ENCODE results near the gene ABCG5.
A peak's percentile ranks its signal among the peaks of the same experiment; 100 is the strongest.

The ABCG5 gene

DNA sequence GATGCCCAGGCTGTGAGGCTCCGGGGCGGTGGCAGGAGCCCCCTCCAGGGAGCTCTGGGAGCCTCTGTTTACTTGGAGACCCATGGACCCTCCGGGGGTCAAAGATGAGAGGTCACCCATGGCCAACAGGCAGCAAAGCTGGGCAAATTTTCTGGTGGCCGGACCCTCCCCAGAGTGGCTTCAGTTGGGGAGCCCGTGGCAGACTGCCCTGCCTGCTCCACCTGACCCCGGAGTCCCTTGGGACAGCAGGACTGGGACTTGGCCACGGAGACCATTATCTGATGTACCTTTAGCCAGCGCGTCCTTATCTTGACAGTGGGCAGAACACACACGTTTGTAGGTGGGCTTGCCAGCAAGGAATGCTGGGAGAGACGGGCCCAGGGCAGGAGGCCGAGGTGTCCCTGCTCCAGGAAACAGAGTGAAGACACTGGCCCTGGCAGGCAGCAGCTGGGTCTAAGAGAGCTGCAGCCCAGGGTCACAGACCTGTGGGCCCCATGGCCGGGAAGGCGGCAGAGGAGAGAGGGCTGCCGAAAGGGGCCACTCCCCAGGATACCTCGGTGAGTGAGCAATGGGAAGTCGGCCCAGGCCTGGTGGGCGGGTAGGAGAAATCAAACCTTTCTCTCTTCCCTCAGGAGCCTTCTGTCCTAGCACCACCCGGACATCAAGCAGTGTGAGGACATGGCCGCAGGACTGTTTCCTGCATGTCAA lies at the start of gene ABCG5, which contains the start of gene ABCG8:
Gene ABCG5, minus strand, starts transcription at position 280 of the 708 bp plus-strand sequence. Its CDS starts 160 bp downstream, at position 120.
Gene ABCG8, plus strand, starts transcription at position 412 of the 708 bp plus-strand sequence. Its CDS starts 83 bp downstream, at position 495.
- no peak for DNase-seq (ENCODE audit: low spot score)

DNA sequence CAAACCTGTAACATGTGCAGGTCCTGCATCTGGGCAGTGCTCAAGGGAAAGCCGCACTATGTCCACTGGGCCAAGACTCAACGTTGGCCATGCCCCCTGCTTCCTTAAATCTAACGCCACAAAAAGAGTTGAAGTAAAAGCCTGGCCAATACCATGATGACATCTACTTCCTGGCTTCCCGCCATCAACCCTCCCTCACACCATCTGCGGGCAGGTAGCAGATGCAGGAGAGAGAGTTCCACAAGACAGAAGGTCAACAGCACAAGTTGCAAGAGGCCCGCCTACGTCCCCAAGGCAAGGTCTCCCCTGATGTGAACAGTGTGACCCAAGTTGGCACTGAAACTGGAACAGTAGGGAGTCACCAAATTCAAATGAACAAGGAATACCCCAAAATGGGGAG lies 48.5 kb upstream of the ABCG5 start:
- DNase-seq (ENCODE audit: low spot score), result no peak

DNA sequence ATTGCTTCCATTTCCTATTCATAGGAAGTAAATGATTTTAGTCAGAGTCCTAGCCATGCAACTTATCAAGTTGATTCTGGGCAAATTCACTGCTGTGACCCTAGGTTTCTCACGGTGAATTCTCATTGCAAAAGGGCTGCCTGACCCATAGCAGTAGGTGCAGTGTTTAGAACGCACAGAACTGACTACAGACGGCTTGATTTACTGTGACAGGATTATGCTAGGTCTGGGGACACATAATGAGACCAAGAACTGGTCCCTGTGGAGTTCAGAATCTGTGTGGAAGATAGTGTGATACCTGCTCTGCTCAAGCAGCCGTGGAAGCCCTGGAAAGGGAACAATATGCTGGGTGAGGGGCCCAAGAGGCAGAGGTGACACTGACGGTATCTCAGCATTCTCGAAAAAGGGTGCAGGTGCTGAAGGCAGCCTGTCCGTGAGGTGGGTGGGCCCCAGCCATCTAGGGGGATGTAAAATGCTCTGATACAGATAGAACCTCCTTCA lies 46.5 kb upstream of the ABCG5 start:
- DNase-seq (ENCODE audit: low spot score), result no peak

DNA sequence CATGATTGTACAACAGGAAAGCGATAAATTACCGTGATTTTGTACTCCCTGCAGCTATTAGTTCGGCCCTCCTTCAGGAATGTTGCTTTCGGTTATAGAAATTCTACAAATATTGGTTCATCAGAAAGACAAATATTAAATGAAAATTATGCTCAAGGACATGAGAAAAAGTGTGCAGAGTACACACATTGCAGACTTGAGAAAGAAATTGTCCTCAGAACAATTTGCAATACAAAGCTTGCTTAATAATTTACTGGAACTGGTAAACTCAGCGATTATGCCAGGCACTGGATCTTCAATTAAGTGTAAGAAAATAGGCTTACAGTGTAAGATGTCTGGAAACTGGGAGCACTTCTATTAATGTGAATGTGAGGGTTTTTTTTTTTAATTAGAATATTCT lies 46.0 kb upstream of the ABCG5 start:
- no peak for DNase-seq (ENCODE audit: low spot score)

DNA sequence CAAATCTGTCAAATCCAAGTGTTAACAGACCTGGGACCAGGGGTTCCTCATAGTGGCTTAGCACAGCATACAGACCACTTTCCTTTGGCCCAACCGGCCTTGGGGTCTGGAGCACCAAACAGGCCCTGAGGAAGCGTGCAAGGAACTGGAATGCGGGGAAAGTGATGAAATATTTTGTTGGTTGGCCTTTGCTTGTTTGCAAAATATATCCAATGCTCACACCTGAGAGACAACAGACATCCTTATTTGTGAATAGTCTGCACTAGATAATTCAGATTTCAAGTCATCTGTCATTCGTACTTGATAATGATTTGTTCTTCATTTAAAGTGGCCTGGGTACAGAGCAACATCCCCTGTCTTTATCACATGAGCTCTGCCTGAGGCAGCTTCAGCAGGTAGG lies 43.7 kb upstream of the ABCG5 start:
- DNase-seq (ENCODE audit: low spot score), result no peak

DNA sequence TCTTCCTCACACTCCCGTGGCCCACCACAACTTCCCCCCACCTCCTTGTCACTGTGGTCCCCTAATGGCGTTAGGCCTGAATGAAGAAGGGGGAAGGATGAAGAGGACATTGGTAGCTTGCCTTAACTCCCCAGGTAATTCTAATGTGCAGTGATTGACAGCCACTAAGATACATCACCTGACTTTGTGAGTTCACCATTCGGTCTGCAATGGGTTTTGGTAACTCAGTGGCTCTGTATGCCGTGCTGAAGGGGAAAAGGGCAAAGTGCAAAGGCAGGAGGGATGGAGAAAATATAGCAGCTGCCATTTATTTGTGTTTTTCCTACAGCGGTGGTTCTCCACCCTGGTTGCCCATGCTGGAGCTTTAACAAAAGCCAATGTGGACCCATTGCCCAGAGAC lies 42.3 kb upstream of the ABCG5 start:
- DNase-seq (ENCODE audit: low spot score), result no peak

DNA sequence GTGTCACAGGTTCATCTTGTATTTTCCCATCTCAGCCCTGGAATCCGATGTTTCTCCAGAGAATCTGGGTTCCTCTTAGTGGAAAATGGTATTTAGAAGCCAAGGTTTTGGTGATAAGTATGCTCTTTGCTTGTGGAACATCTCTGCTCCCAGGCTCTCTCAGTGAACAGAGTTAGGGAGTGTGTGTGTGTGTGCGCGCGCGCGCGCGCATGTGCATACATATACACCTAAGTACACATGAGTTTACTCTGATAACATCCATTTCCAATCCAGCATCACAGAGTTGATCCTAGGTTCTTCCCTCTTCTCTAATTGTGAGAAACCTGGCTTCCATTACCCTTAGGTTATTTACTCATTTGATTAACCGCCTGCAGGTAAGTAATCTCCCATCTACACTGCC lies 41.8 kb upstream of the ABCG5 start:
- no peak for DNase-seq (ENCODE audit: low spot score)

DNA sequence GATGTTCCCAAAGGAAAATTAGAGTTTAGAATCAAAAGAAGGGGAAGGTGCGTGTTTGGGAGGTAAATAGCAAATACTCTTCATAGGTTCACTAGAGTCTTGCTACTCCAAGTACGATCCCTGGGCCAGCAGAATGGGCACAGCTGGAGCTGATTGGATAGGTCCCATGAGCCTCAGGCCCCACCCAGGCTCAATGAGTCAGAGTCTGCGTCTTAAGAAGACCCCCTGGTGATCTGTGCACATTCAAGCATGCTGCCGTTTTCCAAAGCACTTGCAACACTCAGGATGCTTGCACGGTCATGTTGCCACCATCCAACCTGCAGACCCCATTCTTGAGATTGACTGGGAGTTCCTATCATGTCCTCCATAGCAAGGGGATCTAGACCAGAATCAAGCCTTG lies 40.6 kb upstream of the ABCG5 start:
- no peak for DNase-seq (ENCODE audit: low spot score)

DNA sequence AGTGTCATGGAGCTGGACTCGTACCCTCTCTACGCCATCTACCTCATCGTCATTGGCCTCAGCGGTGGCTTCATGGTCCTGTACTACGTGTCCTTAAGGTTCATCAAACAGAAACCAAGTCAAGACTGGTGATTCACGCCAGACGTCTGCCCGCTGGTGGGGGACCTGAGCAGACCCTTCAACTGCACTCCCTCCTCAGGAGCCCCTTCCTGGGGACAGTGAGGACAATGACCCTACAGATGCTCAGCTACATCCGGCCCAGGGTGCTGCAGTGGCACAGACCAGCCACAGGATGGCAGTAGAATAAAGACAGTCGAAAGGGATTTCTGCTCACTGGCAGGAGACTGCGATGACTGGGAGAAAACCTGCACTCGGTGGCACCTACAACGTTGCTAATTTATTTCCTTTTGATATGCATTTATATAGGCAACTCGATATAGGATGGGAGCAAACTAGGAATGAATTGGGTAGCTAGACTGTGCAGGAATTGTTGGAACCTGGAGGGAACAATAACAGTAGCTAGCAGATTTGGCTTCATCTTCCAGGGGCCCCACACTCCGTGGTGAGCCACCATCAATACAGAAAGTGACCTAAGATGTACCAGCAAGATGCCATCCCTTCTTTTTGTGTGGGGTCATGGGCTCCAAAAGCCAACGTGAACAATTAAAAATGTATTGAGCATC lies 39.3 kb upstream of the ABCG5 start:
- DNase-seq (ENCODE audit: low spot score), result peak; percentile 83

DNA sequence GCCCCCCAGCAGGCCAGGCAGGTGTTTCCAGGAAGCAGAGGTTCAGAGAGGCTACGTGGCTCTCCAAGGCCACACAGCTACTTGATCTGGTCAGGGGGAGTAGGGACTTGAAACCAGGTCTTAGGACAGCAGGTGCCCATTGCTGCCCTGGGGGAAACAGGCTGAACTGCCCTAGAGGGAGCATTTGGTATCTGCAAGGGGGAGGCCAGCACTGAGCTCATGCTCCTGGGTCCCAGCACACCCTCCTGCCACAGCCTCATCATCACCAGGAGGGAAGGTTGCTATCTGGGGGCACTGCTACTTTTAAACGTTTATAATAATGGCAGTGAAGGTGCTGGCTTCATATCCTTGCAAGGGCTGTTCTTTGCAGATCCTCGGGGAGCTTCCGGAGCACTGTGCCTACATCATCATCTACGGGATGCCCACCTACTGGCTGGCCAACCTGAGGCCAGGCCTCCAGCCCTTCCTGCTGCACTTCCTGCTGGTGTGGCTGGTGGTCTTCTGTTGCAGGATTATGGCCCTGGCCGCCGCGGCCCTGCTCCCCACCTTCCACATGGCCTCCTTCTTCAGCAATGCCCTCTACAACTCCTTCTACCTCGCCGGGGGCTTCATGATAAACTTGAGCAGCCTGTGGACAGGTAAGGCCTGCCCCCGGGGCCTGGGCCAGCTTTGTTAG lies 36.3 kb upstream of the ABCG5 start:
- no peak for DNase-seq (ENCODE audit: low spot score)

DNA sequence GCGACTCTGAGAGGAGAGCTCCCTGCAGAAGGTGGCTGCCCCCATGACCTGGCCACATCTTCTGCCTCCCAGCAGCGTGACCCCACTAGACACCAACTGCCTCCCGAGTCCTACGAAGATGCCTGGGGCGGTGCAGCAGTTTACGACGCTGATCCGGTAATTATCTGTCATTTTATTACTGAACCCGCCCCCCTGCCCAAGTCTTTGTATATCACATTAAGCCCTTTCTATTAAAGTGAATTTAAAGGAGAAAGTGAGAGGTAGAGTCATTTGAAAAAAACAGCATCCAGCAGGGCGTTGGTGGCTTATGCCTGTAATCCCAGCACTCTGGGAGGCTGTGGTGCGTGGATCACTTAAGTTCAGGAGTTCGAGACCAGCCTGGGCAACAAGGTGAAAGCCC lies 33.5 kb upstream of the ABCG5 start:
- no peak for DNase-seq (ENCODE audit: low spot score)

DNA sequence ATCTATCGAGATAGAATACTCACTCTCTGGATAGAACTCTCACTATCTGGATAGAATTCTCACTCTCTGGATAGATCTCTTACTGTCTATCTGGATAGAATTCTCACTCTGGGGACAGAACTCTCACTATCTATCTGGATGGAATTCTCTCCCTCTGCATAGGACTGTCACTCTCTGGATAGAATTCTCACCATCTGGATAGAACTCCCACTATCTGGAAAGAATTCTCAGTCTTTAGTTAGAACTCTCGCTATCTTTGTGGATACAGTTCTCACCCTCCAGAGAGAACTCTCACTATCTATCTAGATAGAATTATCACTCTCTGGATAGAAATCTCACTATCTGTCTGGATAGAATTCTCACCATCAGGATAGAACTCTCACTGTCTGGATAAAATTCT lies 16.7 kb upstream of the ABCG5 start:
- no peak for DNase-seq (ENCODE audit: low spot score)

DNA sequence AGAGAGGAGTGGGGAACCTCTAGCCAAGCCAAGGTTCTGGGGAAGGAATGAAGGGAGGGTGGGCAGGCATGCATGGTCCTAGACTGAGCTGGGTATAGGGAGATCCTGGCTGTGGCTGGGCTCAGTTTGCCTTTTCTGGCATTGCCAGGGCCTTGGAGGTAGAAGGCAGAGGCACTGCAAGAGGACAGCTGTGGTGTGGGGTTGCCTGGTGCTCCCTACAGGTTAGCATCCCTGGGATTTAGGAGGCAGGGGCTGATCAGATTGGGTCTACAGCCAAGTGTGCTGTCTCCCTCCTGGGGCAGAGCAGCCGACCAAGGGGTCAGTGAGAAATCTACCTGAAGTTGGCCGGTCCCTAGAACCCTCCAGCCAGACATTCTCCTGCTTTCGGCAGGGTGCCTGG lies 16.0 kb upstream of the ABCG5 start:
- DNase-seq (ENCODE audit: low spot score), result no peak

DNA sequence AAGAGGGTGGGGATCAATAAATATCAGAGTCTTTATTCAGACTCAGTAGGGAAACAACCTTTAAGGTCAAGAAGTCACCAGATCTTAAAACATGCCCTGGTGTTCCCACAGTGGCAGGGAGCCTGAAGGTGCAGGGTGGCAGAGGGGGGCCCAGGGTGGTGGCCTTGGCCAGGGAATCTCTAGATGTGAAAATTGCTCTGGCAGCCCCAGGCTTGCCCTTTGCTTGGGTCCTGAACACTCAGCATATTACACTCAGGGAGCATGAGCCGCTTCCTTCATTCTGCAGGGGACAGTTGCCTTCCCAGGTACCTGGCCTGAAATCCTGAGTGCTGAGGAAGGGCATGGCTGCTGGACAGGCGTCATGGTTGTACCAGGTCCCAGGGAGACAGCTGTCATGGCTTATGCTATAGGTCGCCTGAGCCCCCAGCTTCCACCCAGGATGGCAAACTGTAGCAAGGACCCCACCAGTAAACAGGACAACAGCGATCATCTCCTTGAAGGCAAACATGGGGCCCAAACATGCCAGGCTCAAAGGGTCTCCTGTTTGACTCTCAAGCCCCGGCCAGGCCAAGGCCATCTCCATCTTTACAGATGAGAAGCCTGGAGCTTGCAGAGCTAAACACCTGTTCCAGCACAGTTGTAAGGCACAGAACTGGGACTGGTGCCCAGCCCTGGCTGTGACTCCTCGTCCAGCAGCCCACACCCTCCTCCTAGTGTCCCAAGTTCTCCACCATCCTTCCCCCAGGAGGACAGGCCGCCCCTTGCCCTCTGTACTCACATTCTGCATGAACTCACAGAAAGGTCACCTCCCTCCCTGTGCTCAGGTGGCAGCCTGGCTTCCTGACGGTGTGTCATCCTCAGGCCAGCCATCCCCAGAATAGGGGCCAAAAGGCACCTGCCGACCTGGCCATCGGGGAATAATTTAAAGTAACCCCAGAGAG lies 14.8 kb upstream of the ABCG5 start:
- DNase-seq (ENCODE audit: low spot score), result no peak

DNA sequence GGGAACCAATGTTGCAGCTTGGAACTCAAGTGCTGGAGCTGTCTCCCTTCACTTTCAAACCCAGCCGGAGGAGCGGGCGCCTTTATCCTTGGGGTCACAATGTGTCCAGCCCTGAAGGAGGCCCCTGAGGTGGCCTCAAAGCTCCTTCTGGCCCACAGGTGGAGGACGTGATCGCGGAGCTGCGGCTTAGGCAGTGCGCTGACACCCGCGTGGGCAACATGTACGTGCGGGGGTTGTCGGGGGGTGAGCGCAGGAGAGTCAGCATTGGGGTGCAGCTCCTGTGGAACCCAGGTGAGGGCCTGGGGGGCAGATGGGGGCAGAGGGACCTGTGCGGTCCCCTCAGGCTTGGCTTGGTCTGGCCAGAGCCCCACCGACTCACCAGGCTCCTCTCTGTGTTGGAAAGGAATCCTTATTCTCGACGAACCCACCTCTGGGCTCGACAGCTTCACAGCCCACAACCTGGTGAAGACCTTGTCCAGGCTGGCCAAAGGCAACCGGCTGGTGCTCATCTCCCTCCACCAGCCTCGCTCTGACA lies 13.6 kb upstream of the ABCG5 start:
- no peak for DNase-seq (ENCODE audit: low spot score)

DNA sequence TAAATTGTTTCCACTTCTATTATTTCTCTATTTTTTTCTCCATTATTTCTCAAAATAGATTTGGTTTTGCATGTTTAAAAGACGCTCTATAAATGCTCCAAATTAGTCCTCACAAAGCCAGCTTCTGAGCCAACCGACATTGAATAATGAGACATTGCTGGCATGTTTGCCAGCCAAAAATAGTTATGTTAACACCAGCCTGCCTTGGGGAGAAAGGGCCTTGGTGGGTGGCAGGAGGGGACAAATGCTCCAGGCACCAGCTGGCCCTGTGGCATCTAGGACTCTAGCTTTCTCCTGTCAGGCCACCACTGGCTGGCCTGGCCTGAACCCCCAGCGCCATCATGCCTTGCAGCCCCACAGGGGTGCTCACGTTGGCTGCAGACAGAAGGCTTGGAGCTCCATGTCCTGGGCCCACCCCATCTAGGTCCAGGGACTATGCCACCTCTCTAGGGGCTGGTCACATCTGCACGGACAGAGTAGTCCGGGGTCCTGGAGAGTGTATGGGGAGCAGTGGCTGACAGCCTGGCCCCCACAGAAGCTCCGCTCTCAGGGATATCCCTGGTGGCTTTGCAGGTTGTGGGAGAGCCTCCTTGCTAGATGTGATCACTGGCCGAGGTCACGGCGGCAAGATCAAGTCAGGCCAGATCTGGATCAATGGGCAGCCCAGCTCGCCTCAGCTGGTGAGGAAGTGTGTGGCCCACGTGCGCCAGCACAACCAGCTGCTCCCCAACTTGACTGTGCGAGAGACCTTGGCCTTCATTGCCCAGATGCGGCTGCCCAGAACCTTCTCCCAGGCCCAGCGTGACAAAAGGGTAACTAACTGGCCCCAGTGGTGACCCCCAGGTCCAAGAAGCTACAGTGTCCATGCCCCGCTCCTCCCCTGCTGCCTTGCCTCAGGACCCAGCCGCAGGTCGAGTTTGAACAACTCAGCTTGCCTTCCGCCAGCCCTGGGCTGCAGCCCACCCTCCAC lies 12.7 kb upstream of the ABCG5 start:
- DNase-seq (ENCODE audit: low spot score), result no peak

DNA sequence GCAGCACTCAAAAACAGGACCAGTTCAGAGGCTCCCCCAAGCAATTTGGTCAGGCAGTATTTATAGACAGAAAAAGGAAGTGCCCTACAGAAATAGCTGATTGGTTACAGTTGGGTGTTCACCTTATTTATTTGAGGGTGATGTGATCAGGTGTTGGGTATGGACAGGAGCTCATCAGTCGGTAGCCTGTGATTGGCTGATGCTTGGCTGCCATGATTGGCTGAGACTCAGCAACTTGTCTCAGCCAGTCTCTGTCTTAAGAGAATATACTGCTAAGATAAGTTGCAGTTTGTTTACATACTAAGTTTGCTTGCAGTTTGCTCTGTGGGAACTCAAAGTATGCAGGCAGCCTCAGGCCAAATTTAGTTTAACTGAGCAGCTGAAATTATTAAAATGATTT lies 9.6 kb upstream of the ABCG5 start:
- no peak for DNase-seq (ENCODE audit: low spot score)

DNA sequence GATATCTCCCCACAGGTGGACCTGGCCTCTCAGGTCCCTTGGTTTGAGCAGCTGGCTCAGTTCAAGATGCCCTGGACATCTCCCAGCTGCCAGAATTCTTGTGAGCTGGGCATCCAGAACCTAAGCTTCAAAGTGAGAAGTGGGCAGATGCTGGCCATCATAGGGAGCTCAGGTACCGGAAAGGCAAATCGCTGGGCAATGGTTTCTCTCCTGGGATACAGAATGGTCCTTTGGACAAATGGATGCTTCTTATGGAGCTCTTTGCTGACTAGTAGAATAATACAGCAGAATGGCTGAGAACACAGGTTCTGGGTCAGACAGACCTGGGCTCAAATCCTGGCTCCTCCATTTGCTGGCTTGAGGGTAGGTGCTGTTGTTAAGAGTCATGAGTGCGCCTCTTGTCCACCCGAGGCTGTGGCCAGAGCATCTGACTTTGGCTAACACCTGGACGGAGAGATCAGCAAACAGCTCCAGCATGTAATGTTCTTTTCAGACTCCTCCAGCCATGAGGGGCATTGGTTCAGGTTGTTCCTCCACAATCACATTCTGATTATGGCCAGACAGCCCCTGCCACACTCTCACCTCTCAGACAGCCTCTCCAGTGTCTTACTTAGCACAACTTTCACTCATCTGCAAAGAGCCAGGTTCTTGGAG lies 7.6 kb upstream of the ABCG5 start:
- DNase-seq (ENCODE audit: low spot score), result no peak

DNA sequence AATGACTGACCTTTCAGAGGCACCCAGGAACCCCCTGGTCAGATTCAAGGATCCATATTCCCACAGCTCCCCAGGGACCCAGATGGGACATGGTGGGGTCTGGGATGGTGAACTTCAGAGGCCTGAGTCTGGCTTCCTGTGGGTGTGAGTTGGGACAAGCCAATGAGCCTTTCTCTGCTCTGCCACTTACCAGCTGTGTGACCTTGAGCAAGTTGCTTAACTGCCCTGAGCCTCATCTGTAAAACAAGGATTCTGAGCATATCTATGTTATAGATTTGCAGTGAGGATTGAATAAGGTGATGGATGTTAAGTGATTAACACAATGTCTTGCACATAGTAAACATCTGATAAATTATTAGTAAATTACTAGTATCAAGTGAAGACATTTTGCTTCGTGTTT lies 6.5 kb upstream of the ABCG5 start:
- DNase-seq (ENCODE audit: low spot score), result no peak

DNA sequence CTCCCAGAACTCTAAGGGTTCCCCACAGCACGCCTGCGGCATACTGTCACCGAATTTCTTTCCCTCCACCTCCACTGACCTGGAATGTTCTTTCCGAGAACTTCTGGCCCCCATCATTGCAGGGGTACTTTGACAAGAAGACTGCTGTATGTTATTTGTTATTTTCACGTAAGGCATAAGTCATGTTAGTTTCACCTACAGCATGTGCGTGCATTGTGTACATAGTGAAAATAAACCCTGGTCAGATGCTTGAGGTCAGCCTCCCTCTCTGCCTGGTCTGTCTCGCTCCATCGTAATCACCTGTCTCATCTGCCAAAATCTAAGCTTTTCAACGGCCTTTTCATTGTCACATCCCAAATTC lies 4.2 kb upstream of the ABCG5 start:
- DNase-seq (ENCODE audit: low spot score), result no peak
